Neural cell (in vitro differentiated cells): Measurements from ENCODE around the gene COL5A1. TPM values are rescaled to one million over a fixed set of nuclear protein-coding genes. Genes with fewer than 3 reads are reported as not detected.
"Not testable (repeated sequence)": the region's sequence is repeated elsewhere in the genome, so short reads cannot be mapped to it uniquely, and the experiment has no call there.

ENCODE experiments used
- H2AFZ ChIP-seq: fragments of 200-600, 300-800 bp; sonication (generic), shearing (Covaris generic); 2 replicates; pipeline ENCODE4 v1.6.0; 2014; ENCODE audit warnings: low read depth, mild to moderate bottlenecking, antibody characterized with exemption, low read length, moderate library complexity
- H3F3A ChIP-seq: fragments of 200-600 bp; shearing (Covaris generic); 2 replicates; pipeline ENCODE4 v1.6.1; 2016; ENCODE audit warnings: mild to moderate bottlenecking, moderate library complexity, mixed read lengths, antibody characterized with exemption, low read length; ENCODE audit not compliant: insufficient read depth, poor library complexity, severe bottlenecking
- H3K27ac ChIP-seq: fragments of 200-600, 300-800 bp; sonication (generic), shearing (Covaris generic); 2 replicates; pipeline ENCODE4 v1.5.1; 2014; ENCODE audit warnings: mild to moderate bottlenecking, low read length, moderate library complexity
- H3K27me3 ChIP-seq: fragments of 300-800, 200-600 bp; sonication (generic), shearing (Covaris generic); 2 replicates; pipeline ENCODE4 v1.6.0; 2014; ENCODE audit warnings: mild to moderate bottlenecking, low read depth, low read length, moderate library complexity; ENCODE audit not compliant: insufficient read depth
- H3K36me3 ChIP-seq: fragments of 300-800, 200-600 bp; sonication (generic), shearing (Covaris generic); 2 replicates; pipeline ENCODE4 v1.5.1; 2014; ENCODE audit warnings: mild to moderate bottlenecking, antibody characterized with exemption, low read length, moderate library complexity; ENCODE audit not compliant: insufficient read depth
- H3K4me2 ChIP-seq: fragments of 300-800, 200-600 bp; sonication (generic), shearing (Covaris generic); 2 replicates; pipeline ENCODE4 v1.6.0; 2014; ENCODE audit warnings: mild to moderate bottlenecking, low read length
- H3K4me3 ChIP-seq: fragments of 300-800, 200-600 bp; sonication (generic), shearing (Covaris generic); 2 replicates; pipeline ENCODE4 v1.5.1; 2014; ENCODE audit warnings: mild to moderate bottlenecking, low read length, moderate library complexity
- H3K79me2 ChIP-seq: fragments of 200-600 bp; shearing (Covaris generic); replicated peaks from 2 replicates; pipeline ENCODE4 v1.6.0; 2014; ENCODE audit warnings: mild to moderate bottlenecking, low read length, moderate library complexity; ENCODE audit not compliant: insufficient read depth
- H3K9ac ChIP-seq: fragments of 300-800, 200-600 bp; sonication (generic), shearing (Covaris generic); 2 replicates; pipeline ENCODE4 v1.6.1; 2016; ENCODE audit warnings: mild to moderate bottlenecking, low read length, mixed read lengths
- H3K9me2 ChIP-seq: fragments of 200-600 bp; shearing (Covaris generic); 2 replicates; pipeline ENCODE4 v1.6.1; 2016; ENCODE audit warnings: mild to moderate bottlenecking, low read length, mixed read lengths; ENCODE audit not compliant: insufficient read depth
- H3K9me3 ChIP-seq: fragments of 200-600, 300-800 bp; sonication (generic), shearing (Covaris generic); 2 replicates; pipeline ENCODE4 v1.6.1; 2016; ENCODE audit warnings: mild to moderate bottlenecking, mixed run types, low read length, moderate library complexity, mixed read lengths
- H4K20me1 ChIP-seq: fragments of 200-600 bp; shearing (Covaris generic); 2 replicates; pipeline ENCODE4 v1.6.1; 2016; ENCODE audit warnings: mild to moderate bottlenecking, mixed run types; ENCODE audit not compliant: insufficient read depth
- CTCF ChIP-seq: fragments of 450-650 bp; IDR thresholded peaks from 2 replicates; pipeline ENCODE4 v1.5.1; 2014; ENCODE audit warnings: antibody characterized with exemption, mild to moderate bottlenecking, moderate library complexity; ENCODE audit not compliant: poor library complexity, severe bottlenecking
- EP300 ChIP-seq: fragments of 450-650 bp; conservative IDR thresholded peaks from 2 replicates; pipeline ENCODE4 v1.6.1; 2014; ENCODE audit warnings: antibody characterized with exemption, mild to moderate bottlenecking, moderate library complexity; ENCODE audit not compliant: poor library complexity, severe bottlenecking
- EZH2 ChIP-seq: fragments of 200-600, 300-800 bp; shearing (Covaris generic), sonication (generic); IDR thresholded peaks from 2 replicates; pipeline ENCODE4 v1.6.1; 2014; ENCODE audit warnings: antibody characterized with exemption, low read length, borderline replicate concordance, mild to moderate bottlenecking; ENCODE audit not compliant: insufficient read depth, poor library complexity, severe bottlenecking
- MXI1 ChIP-seq: fragments of 450-650 bp; conservative IDR thresholded peaks from 2 replicates; pipeline ENCODE4 v1.6.1; 2014; ENCODE audit warnings: antibody characterized with exemption, mild to moderate bottlenecking; ENCODE audit not compliant: poor library complexity, severe bottlenecking
- POLR2AphosphoS5 ChIP-seq: IDR thresholded peaks from 2 replicates; pipeline ENCODE4 v1.6.1; 2012
- RAD21 ChIP-seq: fragments of 450-650 bp; conservative IDR thresholded peaks from 2 replicates; pipeline ENCODE4 v1.6.1; 2014; ENCODE audit warnings: antibody characterized with exemption, mild to moderate bottlenecking, moderate library complexity
- REST ChIP-seq: IDR thresholded peaks from 2 replicates; pipeline ENCODE4 v1.6.1; 2012; ENCODE audit warnings: borderline replicate concordance
- SMC3 ChIP-seq: fragments of 450-650 bp; conservative IDR thresholded peaks from 2 replicates; pipeline ENCODE4 v1.6.1; 2014; ENCODE audit warnings: antibody characterized with exemption, mild to moderate bottlenecking, moderate library complexity; ENCODE audit not compliant: poor library complexity
- TAF1 ChIP-seq: IDR thresholded peaks from 2 replicates; pipeline ENCODE4 v1.6.1; 2012; ENCODE audit warnings: low read depth
- polyA plus RNA-seq: library from polyadenylated mRNA; depleted of rRNA; stranded (reverse); fragments of >200 nt; gene quantifications from 2 replicates; pipeline ENCODE4 v1.2.3, GENCODE V29; 2014

Gene COL5A1
- polyA plus RNA-seq, 1 donor from 2014 or later = not detected

DNA sequence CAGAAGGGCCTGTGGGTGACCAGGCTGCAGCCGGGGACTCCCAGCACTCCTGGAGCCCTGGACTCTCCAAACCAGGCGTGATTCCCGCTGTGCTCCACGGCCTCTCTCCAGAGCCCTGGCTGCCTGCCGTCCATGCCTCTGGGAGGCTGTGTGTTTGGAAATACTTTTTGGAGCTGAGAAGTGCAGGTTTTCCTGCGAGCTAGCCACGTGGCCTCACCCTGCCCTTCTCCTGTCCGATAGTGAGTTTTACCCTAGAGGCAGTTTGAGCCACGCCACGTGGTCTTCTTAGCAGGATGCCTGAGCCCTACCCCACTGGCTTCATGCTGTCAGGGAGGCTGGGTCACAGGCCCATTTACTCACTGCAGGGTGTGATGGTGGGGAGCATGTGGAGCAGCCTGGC lies 71.3 kb downstream of the COL5A1 start:
- Histone ChIP-seq H3K4me3 (no peak overlapping the region), H4K20me1 (no peaks in the 10 kb centered on the region), H3K36me3 (no peaks in the 10 kb centered on the region), H3K9me3 (no peaks in the 10 kb centered on the region), H3K9ac (no peak overlapping the region), H2AFZ (no peak overlapping the region), H3F3A (no peaks in the 10 kb centered on the region), H3K27ac (no peak overlapping the region), H3K4me2 (no peak overlapping the region), H3K9me2 (no peaks in the 10 kb centered on the region), H3K79me2 (no peaks in the 10 kb centered on the region), H3K27me3 (no peaks in the 10 kb centered on the region)
- no peak for TF ChIP-seq REST
- no peak for TF ChIP-seq SMC3
- no peak for TF ChIP-seq EP300
- no peak for TF ChIP-seq POLR2AphosphoS5
- no peak for TF ChIP-seq CTCF
- TF ChIP-seq RAD21 = no peak
- TF ChIP-seq EZH2 = no peak
- TF ChIP-seq TAF1 = no peak
- TF ChIP-seq MXI1 = no peak

- not testable (repeated sequence) for H3K9me2 ChIP-seq, H2AFZ ChIP-seq, H3K27me3 ChIP-seq, H3K9me3 ChIP-seq, H3K4me2 ChIP-seq, H3K4me3 ChIP-seq, H4K20me1 ChIP-seq, H3K36me3 ChIP-seq, H3F3A ChIP-seq, H3K27ac ChIP-seq, H3K79me2 ChIP-seq, H3K9ac ChIP-seq
Observed at GRCh38 chr9:134715536-134715935, 73.9 kb downstream of the COL5A1 start.

GRCh38 chr9:134716067-134716466 lies 74.5 kb downstream of the COL5A1 start:
- Histone ChIP-seq H3F3A (no peaks in the 10 kb centered on the region), H2AFZ (no peak overlapping the region), H3K4me2 (no peak overlapping the region), H4K20me1 (no peaks in the 10 kb centered on the region), H3K27ac (no peak overlapping the region), H3K27me3 (no peaks in the 10 kb centered on the region), H3K9me3 (no peaks in the 10 kb centered on the region), H3K9me2 (no peaks in the 10 kb centered on the region), H3K4me3 (no peak overlapping the region), H3K79me2 (no peaks in the 10 kb centered on the region), H3K9ac (no peak overlapping the region), H3K36me3 (no peaks in the 10 kb centered on the region)
- TF ChIP-seq SMC3 (no peak), EP300 (no peak), REST (no peak), MXI1 (no peak), RAD21 (no peak), POLR2AphosphoS5 (no peak), CTCF (no peak), TAF1 (no peak), EZH2 (no peak)
